HG03103 (cell line): ENCODE data around the gene NAGA.

Experiments used
- ATAC-seq: cut with Tn5 transposase; IDR thresholded peaks from one replicate; pipeline ENCODE4 v1.9.1; 2021; ENCODE audit warnings: low read depth; ENCODE audit not compliant: unreplicated experiment

The NAGA gene

DNA sequence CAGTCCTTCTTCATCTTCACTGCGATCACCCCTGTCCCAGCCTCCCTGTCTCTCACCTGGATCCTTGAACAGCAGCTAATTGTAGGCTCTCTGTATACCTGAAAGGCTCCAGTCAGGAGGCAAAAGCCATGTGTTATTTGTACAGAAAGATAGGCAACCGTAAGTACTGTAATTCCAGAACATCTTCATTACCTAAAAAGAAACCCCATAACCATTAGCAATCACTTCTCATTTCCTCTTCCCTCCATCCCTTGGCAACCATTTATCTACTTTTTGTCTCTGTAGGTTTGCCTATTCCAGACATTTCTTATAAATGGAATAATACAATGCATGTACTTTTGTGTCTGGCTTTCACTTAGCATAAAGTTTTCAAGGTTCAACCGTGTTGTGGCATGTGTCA, 17.8 kb downstream of the NAGA start:
- ATAC-seq: no peak

- no peak for ATAC-seq
These were observed 19.9 kb downstream of the NAGA start for GRCh38 chr22:42050641-42051180.

DNA sequence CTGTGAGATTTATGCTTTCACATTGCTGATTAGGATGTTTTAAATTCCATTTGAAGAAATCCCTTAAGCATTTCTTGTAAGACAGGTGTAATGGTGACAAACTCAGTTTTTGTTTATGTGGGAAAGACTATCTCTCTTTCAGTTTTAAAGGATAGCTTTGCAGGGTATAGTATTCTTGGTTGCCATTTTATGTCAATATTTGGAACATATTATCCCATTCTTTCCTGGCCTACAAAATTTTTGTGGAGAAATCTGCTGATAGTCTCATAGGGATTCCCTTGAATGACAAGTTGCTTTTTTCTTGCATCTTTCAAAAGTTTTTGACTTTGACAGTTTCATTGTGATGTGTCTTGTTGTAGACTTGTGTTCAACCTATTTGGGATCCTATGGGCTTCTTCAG, 28.8 kb downstream of the NAGA start:
- ATAC-seq: no peak

- no peak for ATAC-seq
These were observed 31.3 kb downstream of the NAGA start for GRCh38 chr22:42039271-42039670.

DNA sequence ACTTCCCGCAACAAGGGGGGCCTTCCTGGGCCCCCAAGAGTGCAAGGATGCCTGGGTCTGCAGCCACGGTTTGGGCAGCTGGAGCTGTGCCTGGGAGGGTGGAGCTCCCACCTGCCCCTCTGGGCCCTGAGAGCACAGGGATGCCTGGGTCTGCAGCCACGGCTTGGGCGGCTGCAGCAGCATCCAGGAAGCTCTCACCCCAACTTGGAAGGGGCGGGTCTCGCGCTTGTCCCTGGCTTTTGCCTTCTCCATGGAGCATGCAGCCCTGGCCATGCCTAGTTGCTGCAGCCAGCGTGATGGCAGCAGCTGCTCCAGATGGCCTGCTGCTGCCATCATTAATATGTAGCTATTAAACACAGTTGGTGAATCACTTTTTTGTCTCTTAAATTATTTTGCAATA, 35.4 kb downstream of the NAGA start:
- no peak for ATAC-seq

DNA sequence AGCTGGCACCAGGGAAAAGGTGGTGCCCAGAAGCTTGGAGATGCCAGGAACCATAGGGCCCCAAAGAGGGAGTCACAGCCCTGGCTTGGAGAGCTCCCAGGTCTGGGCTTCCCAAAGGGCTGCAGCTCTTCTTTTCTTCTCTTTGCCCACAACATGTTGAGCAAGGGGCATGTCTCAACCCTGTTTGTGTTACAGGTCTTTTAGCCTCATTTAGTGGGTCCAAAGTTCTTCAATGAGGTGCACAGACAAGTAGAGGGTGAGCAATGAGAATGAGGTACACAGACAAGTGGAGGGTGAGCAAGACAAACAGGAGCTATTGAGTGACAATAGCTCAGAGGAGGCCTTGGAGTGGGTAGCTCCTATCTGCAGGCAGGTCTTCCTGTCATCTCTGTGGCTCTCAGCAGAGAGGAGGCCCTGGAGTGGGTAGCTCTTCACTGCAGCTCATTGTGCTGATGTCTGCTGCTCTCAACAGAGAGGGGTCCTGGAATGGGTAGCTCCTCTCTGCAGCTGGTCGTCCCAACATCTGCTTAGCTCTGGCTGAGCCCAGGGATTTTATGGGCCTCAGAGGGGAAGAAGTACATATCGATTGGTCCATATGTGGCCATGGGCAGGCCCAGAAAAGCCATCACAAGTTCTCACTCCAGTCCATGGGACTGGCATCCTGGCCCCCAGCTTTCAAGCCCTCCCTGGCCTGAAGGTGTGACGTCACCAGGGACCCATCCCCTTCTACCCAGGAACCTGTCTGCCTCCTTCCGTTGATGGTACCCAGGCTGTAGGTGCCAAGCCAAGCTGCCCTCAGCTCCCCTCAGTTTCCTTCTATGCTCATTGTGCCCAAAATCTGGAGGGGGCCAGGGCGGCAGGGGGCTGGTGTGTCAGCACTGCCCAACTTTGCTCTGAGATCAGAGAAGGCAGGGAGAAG, 37.1 kb downstream of the NAGA start:
- no peak for ATAC-seq

DNA sequence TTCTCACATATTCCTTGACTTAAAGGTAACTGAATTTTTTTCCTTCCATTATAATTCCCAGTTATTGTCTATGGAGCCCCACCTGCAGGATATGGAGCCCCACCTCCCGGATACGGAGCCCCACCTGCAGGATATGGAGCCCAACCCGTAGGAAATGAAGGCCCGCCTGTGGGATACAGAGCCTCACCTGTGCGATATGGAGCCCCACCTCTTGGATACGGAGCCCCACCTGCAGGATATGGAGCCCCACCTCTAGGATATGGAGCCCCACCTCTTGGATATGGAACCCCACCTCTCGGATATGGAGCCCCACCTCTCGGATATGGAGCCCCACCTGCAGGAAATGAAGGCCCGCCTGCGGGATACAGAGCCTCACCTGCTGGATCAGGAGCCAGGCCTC, 43.9 kb downstream of the NAGA start:
- ATAC-seq: no peak

DNA sequence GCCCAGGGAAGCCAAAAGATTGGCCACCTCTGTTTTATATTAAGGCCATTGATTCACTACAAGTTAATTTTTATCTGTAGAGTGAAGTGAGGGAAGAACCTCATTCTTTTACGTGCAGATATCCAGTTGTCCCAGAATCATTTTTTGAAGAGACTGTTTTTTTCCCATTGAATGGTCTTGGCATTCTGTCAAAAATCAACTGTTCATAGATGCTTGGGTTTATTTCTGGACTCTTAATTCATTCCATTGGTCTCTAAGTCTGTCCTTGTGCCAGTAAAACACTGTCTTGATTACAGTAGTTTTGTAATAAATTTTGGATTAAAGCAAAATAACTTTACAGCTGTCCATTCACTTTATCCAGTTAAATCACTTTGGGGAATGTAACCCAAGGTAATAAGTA, 45.2 kb downstream of the NAGA start:
- no peak for ATAC-seq

DNA sequence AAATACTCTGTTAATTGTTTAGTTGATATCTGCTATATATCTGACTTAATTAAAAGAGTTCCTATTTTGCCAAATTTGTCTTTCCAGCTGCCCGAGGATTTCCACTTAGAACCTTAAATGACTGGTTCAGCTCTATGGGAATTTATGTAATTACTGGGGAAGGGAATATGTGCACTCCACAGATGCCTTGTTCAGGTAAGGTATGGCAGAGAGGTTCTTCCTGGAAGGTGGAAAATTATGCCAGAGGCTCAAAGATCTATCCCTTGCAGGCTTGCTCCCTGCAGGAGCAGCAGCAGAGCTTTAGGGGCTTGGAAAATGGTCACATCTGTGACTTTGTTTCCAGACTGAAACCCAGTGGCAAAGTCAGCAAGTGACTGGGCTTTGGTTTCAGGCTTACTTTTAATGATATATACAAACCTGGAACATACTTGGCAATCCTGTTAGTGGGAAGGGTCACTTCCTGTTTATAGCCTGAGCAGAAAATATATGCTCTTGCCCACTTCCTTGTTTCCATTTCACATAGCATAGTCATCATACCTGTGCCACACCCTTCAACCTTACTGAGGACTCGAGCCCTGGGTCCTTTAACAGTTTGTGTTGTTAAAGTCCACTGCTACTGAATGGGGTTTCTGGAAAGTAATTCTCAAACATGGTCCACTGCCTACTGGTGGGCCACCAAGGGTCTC, 48.3 kb downstream of the NAGA start:
- no peak for ATAC-seq

GRCh38 chr22:42021571-42021970, 49.0 kb downstream of the NAGA start:
- ATAC-seq: no peak

- no peak for ATAC-seq
These were observed 52.4 kb downstream of the NAGA start for GRCh38 chr22:42018224-42018623.

DNA sequence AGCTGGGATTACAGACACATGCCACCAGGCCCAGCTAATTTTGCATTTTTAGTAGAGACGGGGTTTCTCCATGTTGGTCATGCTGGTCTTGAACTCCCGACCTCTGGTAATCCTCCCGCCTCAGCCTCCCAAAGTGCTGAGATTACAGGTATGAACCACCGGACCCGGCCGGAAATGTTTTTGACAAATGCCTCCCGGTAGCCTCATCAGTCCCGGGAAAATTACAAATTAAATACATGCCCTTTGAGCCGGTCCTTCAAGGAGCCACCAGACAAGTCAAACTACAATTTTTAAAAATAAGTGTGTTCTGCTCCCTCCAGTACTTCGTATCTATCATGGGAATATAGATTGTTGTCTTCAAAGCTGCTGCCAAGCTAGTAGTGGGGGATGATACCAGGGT, 54.5 kb downstream of the NAGA start:
- no peak for ATAC-seq

DNA sequence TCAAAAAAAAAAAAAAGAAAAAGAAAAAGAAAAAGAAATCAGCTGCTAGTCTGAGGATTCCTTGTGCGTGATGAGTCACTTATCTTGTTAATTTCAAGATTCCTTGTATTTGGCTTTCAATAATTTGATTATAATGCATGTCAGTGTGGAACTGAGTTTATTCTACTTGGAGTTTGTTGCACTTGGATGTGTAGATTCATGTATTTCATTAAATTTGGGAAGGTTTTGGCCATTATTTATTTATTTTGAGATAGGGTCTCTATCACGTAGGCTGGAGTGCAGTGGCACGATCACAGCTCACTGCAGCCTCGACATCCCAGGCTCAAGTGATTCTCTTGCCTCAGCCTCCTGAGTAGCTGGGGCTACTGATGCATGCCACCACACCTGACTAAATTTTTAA, 57.2 kb downstream of the NAGA start:
- no peak for ATAC-seq

DNA sequence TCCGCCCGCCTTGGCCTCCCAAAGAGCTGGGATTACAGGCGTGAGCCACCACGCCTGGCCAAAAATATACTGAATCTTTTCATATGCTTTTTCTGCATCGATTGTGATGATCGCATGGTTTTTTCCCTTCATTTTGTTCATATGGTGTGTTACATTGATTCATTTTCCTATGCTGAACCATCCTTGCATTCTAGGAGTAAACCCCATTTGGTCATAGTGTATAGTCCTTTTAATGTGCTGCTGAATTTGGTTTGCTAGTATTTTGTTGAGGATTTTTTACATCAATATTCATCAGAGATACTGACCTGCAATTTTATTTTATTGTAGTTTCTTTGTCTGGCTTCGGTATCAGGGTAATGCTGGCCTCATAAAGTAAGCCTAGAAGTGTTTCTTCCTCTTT, 59.8 kb downstream of the NAGA start:
- ATAC-seq: no peak
